Measurements from ENCODE around the gene PRSS27.

- TF ChIP-seq, protein P1, sequence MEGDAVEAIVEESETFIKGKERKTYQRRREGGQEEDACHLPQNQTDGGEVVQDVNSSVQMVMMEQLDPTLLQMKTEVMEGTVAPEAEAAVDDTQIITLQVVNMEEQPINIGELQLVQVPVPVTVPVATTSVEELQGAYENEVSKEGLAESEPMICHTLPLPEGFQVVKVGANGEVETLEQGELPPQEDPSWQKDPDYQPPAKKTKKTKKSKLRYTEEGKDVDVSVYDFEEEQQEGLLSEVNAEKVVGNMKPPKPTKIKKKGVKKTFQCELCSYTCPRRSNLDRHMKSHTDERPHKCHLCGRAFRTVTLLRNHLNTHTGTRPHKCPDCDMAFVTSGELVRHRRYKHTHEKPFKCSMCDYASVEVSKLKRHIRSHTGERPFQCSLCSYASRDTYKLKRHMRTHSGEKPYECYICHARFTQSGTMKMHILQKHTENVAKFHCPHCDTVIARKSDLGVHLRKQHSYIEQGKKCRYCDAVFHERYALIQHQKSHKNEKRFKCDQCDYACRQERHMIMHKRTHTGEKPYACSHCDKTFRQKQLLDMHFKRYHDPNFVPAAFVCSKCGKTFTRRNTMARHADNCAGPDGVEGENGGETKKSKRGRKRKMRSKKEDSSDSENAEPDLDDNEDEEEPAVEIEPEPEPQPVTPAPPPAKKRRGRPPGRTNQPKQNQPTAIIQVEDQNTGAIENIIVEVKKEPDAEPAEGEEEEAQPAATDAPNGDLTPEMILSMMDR (conservative IDR thresholded peaks at IDR 0.05 in 1 of 2, IDR thresholded peaks at IDR 0.05 in 1 of 2; ENCODE audit: low read depth in 1 of 2, low read length in 2 of 2), result no peak
- no peak for TF ChIP-seq EZH2 (IDR thresholded peaks at IDR 0.05; ENCODE audit: low read length, missing control alignments)
Measured at GRCh38 chr16:2769675-2770056, 49.6 kb upstream of the PRSS27 start.
